Fibroblast of villous mesenchyme (primary cell): ENCODE results near the gene IL17RE. TPM values are rescaled to one million over a fixed set of nuclear protein-coding genes. Genes with fewer than 3 reads are reported as not detected.
A peak's percentile ranks its signal among the peaks of the same experiment; 100 is the strongest.

Experiments
- DNase-seq: peaks from one replicate; pipeline ENCODE4 v3.0.0-alpha.2; 2010; ENCODE audit warnings: low read depth
- H3K4me3 ChIP-seq: 2 replicates; pipeline ENCODE4 v1.5.1; 2011; ENCODE audit warnings: low read depth, mild to moderate bottlenecking, low read length
- total RNA-seq: library from RNA; depleted of rRNA; stranded (reverse); fragments of >200 nt; gene quantifications from 2 replicates; pipeline ENCODE4 v1.2.3, GENCODE V29; 2012
- TF ChIP-seq, protein P1 (sequence below): IDR thresholded peaks from 2 replicates; pipeline ENCODE4 v1.5.1; 2012; ENCODE audit warnings: low read depth, mild to moderate bottlenecking, low read length; ENCODE audit not compliant: insufficient read depth

The IL17RE gene
- total RNA-seq, 1 donor, result 0.43 TPM

DNA sequence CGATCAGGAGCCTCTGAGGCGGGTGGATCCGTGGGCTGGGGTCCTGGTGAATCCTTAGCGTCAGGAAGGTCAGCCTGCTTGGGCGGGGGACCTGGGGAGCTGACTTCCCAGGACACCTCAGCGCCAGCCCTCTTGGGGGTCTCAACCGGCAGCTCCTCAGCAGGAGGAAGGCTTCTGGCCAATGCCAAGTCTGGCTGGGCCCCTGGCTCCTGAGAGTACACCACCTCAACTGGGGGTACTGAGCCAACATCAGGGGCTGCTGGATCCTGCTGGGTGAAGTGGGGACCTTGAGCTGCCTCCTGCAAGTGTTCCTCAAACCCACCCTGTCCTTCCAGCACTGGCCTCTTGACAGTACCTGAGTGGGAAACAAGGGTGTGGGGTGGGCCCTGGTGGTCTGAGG is 46.5 kb downstream of the IL17RE start:
- no peak overlapping the region for H3K4me3 ChIP-seq
- TF ChIP-seq, protein P1, sequence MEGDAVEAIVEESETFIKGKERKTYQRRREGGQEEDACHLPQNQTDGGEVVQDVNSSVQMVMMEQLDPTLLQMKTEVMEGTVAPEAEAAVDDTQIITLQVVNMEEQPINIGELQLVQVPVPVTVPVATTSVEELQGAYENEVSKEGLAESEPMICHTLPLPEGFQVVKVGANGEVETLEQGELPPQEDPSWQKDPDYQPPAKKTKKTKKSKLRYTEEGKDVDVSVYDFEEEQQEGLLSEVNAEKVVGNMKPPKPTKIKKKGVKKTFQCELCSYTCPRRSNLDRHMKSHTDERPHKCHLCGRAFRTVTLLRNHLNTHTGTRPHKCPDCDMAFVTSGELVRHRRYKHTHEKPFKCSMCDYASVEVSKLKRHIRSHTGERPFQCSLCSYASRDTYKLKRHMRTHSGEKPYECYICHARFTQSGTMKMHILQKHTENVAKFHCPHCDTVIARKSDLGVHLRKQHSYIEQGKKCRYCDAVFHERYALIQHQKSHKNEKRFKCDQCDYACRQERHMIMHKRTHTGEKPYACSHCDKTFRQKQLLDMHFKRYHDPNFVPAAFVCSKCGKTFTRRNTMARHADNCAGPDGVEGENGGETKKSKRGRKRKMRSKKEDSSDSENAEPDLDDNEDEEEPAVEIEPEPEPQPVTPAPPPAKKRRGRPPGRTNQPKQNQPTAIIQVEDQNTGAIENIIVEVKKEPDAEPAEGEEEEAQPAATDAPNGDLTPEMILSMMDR, result no peak
- DNase-seq, result no peak

DNA sequence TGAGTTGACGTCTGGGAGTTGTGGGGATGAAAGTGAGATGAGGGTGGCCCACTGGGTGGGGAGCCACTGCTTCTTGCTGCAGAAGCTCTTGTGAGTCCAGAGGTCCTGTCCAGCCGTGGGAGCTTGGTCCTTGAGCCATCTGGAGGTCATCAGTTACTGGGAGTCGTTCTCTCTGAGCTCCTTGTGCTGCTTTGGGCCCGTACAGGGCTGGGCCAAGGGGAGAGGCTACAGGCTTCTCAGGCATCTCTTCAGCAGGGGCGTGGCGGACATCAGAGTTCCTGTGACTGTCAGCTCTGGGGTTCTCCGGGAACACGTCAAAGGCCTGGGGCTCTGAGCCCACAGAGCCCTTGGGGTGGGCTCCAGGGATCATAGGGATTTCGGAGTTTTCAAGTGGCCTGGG is 47.0 kb downstream of the IL17RE start:
- no peak overlapping the region for H3K4me3 ChIP-seq
- no peak for DNase-seq
- TF ChIP-seq, protein P1, result no peak

DNA sequence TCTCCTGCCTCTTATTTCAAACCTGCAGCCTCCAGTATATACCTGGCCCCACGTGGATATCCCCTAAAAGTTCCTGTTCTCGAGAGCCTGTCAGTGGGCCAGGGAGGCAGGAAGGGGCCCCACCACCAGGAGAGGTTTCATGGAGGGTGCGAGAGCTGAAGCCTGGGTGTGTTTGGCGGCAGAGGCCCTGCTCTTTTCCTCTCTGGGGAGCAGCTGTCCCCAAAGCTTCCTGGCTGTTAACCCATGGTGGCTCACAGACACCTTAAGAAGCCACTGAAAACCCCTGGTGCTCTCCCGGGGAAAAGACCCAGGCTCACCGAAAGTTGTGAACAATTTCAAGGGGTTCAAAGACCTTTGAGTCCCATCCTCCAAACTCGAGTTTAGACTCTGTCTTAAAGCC is 48.5 kb downstream of the IL17RE start:
- DNase-seq, result no peak
- TF ChIP-seq, protein P1, result no peak
- H3K4me3 ChIP-seq, result no peak overlapping the region

DNA sequence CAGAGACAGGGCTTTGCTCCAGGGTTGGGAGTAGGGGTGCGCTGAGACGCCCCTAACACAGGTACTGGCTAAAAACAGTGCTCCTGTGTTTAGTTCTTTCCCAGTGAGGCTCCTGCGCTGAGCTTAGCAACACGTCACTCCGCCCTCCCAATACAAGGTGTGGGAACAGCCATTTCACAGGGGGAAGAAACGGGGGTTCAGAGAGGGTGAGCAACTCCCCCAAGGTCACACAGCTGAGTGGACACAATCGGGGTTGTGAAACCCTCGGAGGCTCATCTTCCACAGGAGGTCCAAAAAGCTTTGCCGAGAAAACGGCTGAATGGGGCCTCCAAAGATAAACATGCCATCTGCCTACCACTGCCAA is 48.9 kb downstream of the IL17RE start:
- H3K4me3 ChIP-seq, result peak overlapping the region; percentile 60
- no peak for DNase-seq
- TF ChIP-seq, protein P1, result no peak

DNA sequence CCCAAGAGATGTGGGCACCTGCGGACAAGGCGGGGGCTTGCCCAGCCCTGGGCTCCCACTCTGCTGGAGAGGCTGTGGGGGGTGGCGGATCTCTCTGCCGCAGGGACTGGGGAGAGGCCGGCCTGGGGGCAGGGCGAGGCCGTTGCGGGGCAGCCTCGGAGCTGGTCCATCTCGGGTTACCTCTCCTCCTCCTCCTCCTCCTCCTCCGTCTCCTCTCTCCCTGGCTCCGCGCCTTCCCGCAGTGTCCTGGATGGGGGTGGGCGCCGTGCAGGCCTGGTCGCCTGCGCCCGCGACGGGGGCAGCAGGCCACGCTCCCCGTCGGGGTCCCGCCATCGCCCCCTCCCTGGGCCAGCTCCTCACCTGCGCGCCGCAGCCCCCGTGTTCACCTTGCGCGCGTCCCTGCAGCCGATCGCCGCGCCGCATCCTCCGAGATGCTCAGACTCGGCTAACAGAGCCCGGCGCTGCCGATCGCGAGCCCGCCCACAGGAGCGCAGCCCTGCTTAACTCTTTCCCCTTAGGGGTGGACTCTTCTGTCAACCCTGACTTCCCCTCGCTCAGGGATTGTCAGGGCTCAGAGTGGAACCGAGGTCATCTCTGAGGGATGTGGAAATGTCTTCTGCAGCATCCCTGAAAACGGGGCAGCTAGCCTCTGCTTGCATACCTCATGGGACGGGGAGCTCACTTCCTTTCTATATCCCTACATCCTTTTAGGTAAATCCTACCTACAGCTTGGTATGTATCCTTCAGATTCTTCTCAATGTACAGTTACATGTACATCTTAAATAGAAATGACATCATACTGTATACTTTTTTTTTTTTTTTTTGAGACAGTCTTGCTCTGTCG is 49.5 kb downstream of the IL17RE start, which contains the start of gene PRRT3:
TSS of gene PRRT3 (minus strand) at position 447 of the 844 bp plus-strand sequence. CDS start 2,293 bp downstream, outside the sequence.
- TF ChIP-seq, protein P1, result no peak
- peak within 1 kb of the TSS; percentile 60 for H3K4me3 ChIP-seq
- DNase-seq, result no peak

DNA sequence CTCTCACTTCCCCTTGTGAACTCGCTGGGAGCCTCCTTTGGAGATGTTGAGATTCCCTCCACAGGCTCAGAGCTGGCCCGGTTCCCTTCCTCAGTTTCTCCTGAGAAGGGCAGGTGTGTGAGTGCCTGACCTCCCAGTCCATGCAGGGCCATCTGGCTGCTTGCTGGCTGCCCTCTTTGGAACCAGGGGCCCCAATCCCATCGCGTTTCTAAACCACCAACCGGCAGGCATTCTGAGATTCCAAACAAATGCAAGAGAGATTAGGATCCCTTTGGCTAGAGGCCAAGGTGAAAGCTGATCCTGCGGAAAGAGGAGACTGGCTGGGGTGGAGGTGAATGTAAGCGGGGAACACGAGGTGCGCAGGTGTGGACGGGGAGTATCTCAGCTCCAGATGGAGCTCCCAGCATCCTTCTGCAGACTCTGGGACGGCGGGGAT is 52.4 kb downstream of the IL17RE start:
- peak; percentile 58 for DNase-seq
- TF ChIP-seq, protein P1, result no peak
- H3K4me3 ChIP-seq, result no peak overlapping the region
